B cell (primary cell): ENCODE results near the gene ZBTB47. TPM values are rescaled to one million over a fixed set of nuclear protein-coding genes. Genes with fewer than 3 reads are reported as not detected.

Experiments
- ATAC-seq: fragments of 200-7000 bp; cut with Tn5 transposase; one replicate; pipeline ENCODE4 v1.10.0; 2021; ENCODE audit warnings: low read depth, mild to moderate bottlenecking, moderate number of reproducible peaks, moderate library complexity
- CTCF ChIA-PET: fragments of 350-600 bp; sonication (Branson Sonifier 250); formaldehyde crosslinking; loops from one replicate; lab custom pipeline; 2021; ENCODE audit warnings: antibody characterized with exemption, inconsistent platforms; lab: Charles Lee
- POLR2A ChIA-PET: fragments of 350-600 bp; sonication (Branson Sonifier 250); formaldehyde crosslinking; loops from one replicate; lab custom pipeline; 2021; ENCODE audit warnings: antibody characterized with exemption; lab: Charles Lee
- DNase-seq: peaks from one replicate; pipeline ENCODE4 v3.0.0; 2013
- H2AFZ ChIP-seq: 2 replicates; pipeline ENCODE4 v1.6.1; 2012; ENCODE audit warnings: mild to moderate bottlenecking, low read depth, low read length; ENCODE audit not compliant: insufficient read depth, poor library complexity, severe bottlenecking
- H3K27ac ChIP-seq, 2 donors: 1 replicate in 1 of 2; 2 replicates in 1 of 2; pipeline ENCODE4 v1.5.1; 2012 to 2013; ENCODE audit warnings: low read length in 2 of 2, mild to moderate bottlenecking in 2 of 2, moderate library complexity in 1 of 2
- H3K27me3 ChIP-seq, 4 experiments: fragments of 200-600 bp in 1 of 4; sonication (generic) in 1 of 4; replicated peaks in 1 of 4; 1 replicate in 2 of 4; 2 replicates in 2 of 4; pipeline versions ENCODE4 v1.6.1 to v1.7.0; 2013 to 2016; ENCODE audit warnings: low read length in 3 of 4, mild to moderate bottlenecking in 2 of 4, mixed read lengths in 1 of 4, moderate library complexity in 1 of 4; ENCODE audit not compliant: insufficient read depth in 4 of 4, control insufficient read depth in 3 of 4; ENCODE audit errors: control extremely low read depth in 1 of 4
- H3K36me3 ChIP-seq, 2 experiments: replicated peaks in 1 of 2; 1 replicate in 1 of 2; 2 replicates in 1 of 2; pipeline versions ENCODE4 v1.6.1 to v1.7.1; 2013; ENCODE audit warnings: low read length in 1 of 2; ENCODE audit not compliant: insufficient read depth in 2 of 2, control insufficient read depth in 1 of 2; ENCODE audit errors: control extremely low read depth in 1 of 2, extremely low read depth in 1 of 2
- H3K4me1 ChIP-seq, 2 donors: fragments of 200-600 bp in 1 of 2; sonication (generic) in 1 of 2; 1 replicate in 1 of 2; 2 replicates in 1 of 2; pipeline versions ENCODE4 v1.5.1 to v1.6.1; 2013 to 2017; ENCODE audit warnings: low read length in 2 of 2; ENCODE audit not compliant: control insufficient read depth in 2 of 2, insufficient read depth in 2 of 2
- H3K4me2 ChIP-seq: replicated peaks from 2 replicates; pipeline ENCODE3; 2012; ENCODE audit warnings: mild to moderate bottlenecking, low read depth, low read length; ENCODE audit not compliant: poor library complexity, severe bottlenecking
- H3K4me3 ChIP-seq, 5 experiments: fragments of 200-600 bp in 1 of 5; sonication (generic) in 1 of 5; 1 replicate in 3 of 5; 2 replicates in 2 of 5; pipeline versions ENCODE4 v1.5.1 to v1.7.0; 2011 to 2016; ENCODE audit warnings: low read length in 4 of 5, mild to moderate bottlenecking in 4 of 5, low read depth in 2 of 5, control low read depth in 1 of 5, moderate library complexity in 1 of 5; ENCODE audit not compliant: insufficient read depth in 1 of 5; ENCODE audit errors: control extremely low read depth in 1 of 5, extremely low read depth in 1 of 5
- H3K79me2 ChIP-seq: fragments of 200-600 bp; sonication (generic); one replicate; pipeline ENCODE4 v1.6.0; 2016; ENCODE audit warnings: low read length; ENCODE audit not compliant: control insufficient read depth, insufficient read depth
- H3K9ac ChIP-seq: fragments of 200-600 bp; sonication (generic); 2 replicates; pipeline ENCODE4 v1.6.1; 2017; ENCODE audit warnings: mild to moderate bottlenecking, low read length, moderate library complexity
- H3K9me3 ChIP-seq, 3 donors: one replicate each; pipeline versions ENCODE4 v1.6.1 to v1.7.1; 2013; ENCODE audit warnings: low read length in 2 of 3; ENCODE audit not compliant: control insufficient read depth in 2 of 3, insufficient read depth in 1 of 3; ENCODE audit errors: control extremely low read depth in 1 of 3
- H4K20me1 ChIP-seq: 2 replicates; pipeline ENCODE4 v1.6.0; 2012; ENCODE audit warnings: mild to moderate bottlenecking, low read length; ENCODE audit not compliant: insufficient read depth, control insufficient read depth, poor library complexity, severe bottlenecking
- H3K27ac Mint-ChIP-seq: one replicate; pipeline ENCODE4 v1.8.0; 2021; ENCODE audit warnings: mixed read lengths
- H3K27me3 Mint-ChIP-seq: one replicate; pipeline ENCODE4 v1.8.0; 2021; ENCODE audit warnings: mixed read lengths
- H3K4me1 Mint-ChIP-seq: one replicate; pipeline ENCODE4 v1.8.0; 2021; ENCODE audit warnings: mixed read lengths
- H3K4me3 Mint-ChIP-seq: one replicate; pipeline ENCODE4 v1.8.0; 2021; ENCODE audit warnings: mixed read lengths
- H3K9me3 Mint-ChIP-seq: one replicate; pipeline ENCODE4 v1.8.0; 2022; ENCODE audit warnings: mixed read lengths; ENCODE audit not compliant: insufficient read depth
- CTCF ChIP-seq: fragments of 200-600 bp; IDR thresholded peaks from one replicate; pipeline ENCODE4 v1.8.0; 2022; ENCODE audit warnings: antibody characterized with exemption, mild to moderate bottlenecking
- EZH2 ChIP-seq: IDR thresholded peaks from 2 replicates; pipeline ENCODE4 v1.6.1; 2012; ENCODE audit warnings: borderline replicate concordance, low read depth, mild to moderate bottlenecking, moderate library complexity, low read length; ENCODE audit not compliant: insufficient read depth, poor library complexity, severe bottlenecking
- WGBS: methylation state at CpG from one replicate; pipeline ENCODE4 v1.1.5; 2013; ENCODE audit warnings: missing lambda C conversion rate; ENCODE audit not compliant: insufficient coverage; 5-methylcytosine and 5-hydroxymethylcytosine counted together
- intact Hi-C: fragments of 100-400 bp; cut with micrococcal nuclease; formaldehyde crosslinking; loops from one replicate; pipeline ENCODE4 v1.10.0; 2022
- polyA plus RNA-seq: library from polyadenylated mRNA; depleted of rRNA; stranded (reverse); fragments of >200 nt; gene quantifications from 2 replicates; pipeline ENCODE4 v1.2.3, GENCODE V29; 2012
- total RNA-seq, 2 donors: library from RNA; stranded (reverse); fragments of 120-200 nt in 1 of 2; gene quantifications; 1 replicate in 1 of 2; 2 replicates in 1 of 2; pipeline versions ENCODE4 v1.2.3 to v1.2.4, GENCODE V29; 2013 to 2022

The ZBTB47 gene
- total and polyA plus RNA-seq, 2 donors (not counting 1 experiment from before 2014, with no cell fraction given): 0.34 to 1.6 TPM

- Histone ChIP-seq H3K9me3 (no peaks in the 10 kb centered on the region), H3K4me2 (peak overlapping the region; percentile 25), H3K36me3 (no peaks in the 10 kb centered on the region), H4K20me1 (no peaks in the 10 kb centered on the region), H3K27ac (no peak overlapping the region), H3K27me3 (no peaks in the 10 kb centered on the region), H3K4me3 (no peak overlapping the region), H3K79me2 (no peaks in the 10 kb centered on the region), H3K9ac (no peak overlapping the region), H3K4me1 (peaks cover 15 to 16% of the 10 kb centered on the region in 2 donors), H2AFZ (no peak overlapping the region)
- no peak overlapping the region for H3K4me3 Mint-ChIP-seq
- H3K27ac Mint-ChIP-seq: no peak overlapping the region
- intact Hi-C loops: no loop called here
- ATAC-seq (no peak), DNase-seq (no peak)
- 77% methylated on average over 2 of the region's 5 CpGs for WGBS
- no peaks in the 10 kb centered on the region for H3K27me3 Mint-ChIP-seq
- ChIA-PET POLR2A (no interaction called here), CTCF (interaction anchor here (0.6 to 1.0 kb wide), 2 partner anchors 104 to 173 kb away, joined by 3 to 6 read pairs; no protein-coding TSS in a partner anchor)
- no peaks in the 10 kb centered on the region for H3K9me3 Mint-ChIP-seq
- H3K4me1 Mint-ChIP-seq: peaks cover 18% of the 10 kb centered on the region
- TF ChIP-seq EZH2: no peak
- TF ChIP-seq CTCF: no peak
These were observed 59.3 kb downstream of the ZBTB47 start for GRCh38 chr3:42712688-42713372.

GRCh38 chr3:42713747-42714146, 60.2 kb downstream of the ZBTB47 start:
- H3K4me2 ChIP-seq: no peak overlapping the region
- H3K9ac ChIP-seq: no peak overlapping the region
- WGBS: 100% methylated on average over 2 of the region's 2 CpGs
- no peak overlapping the region for H3K27ac ChIP-seq
- Mint-ChIP-seq H3K9me3 (no peaks in the 10 kb centered on the region), H3K27me3 (no peaks in the 10 kb centered on the region), H3K27ac (no peak overlapping the region), H3K4me1 (peaks cover 18% of the 10 kb centered on the region), H3K4me3 (no peak overlapping the region)
- H3K79me2 ChIP-seq: no peaks in the 10 kb centered on the region
- ATAC-seq (no peak), DNase-seq (no peak)
- H4K20me1 ChIP-seq: no peaks in the 10 kb centered on the region
- no peaks in the 10 kb centered on the region for H3K27me3 ChIP-seq
- intact Hi-C loops: no loop called here
- no peaks in the 10 kb centered on the region for H3K36me3 ChIP-seq
- POLR2A ChIA-PET: no interaction called here
- no peak for TF ChIP-seq EZH2
- no peak for TF ChIP-seq CTCF
- H3K9me3 ChIP-seq: no peaks in the 10 kb centered on the region
- H3K4me3 ChIP-seq: no peak overlapping the region
- no peak overlapping the region for H2AFZ ChIP-seq
- CTCF ChIA-PET: interaction anchor here (1.0 kb wide), 1 partner anchor 174 kb away, joined by 3 read pairs; no protein-coding TSS in a partner anchor
- H3K4me1 ChIP-seq: peaks cover 15 to 16% of the 10 kb centered on the region in 2 donors
